Loucy (cell line): Measurements from ENCODE around the gene CYP19A1.

ENCODE experiments used
- H2AFZ ChIP-seq: fragments of 200-600 bp; sonication (generic); 2 replicates; pipeline ENCODE4 v1.6.0; 2016; ENCODE audit warnings: antibody characterized with exemption, mild to moderate bottlenecking, low read length, moderate library complexity
- H3F3A ChIP-seq: fragments of 200-600 bp; 2 replicates; pipeline ENCODE4 v1.6.0; 2016; ENCODE audit warnings: antibody characterized with exemption, low read depth, mild to moderate bottlenecking
- H3K27me3 ChIP-seq: fragments of 200-600 bp; sonication (generic); 2 replicates; pipeline ENCODE4 v1.6.1; 2014; ENCODE audit warnings: low read length, mild to moderate bottlenecking; ENCODE audit not compliant: insufficient read depth, poor library complexity, severe bottlenecking
- H3K36me3 ChIP-seq: fragments of 200-600 bp; sonication (generic); 2 replicates; pipeline ENCODE4 v1.6.1; 2016; ENCODE audit warnings: low read length; ENCODE audit not compliant: insufficient read depth
- H3K4me1 ChIP-seq: fragments of 200-600 bp; sonication (generic); 2 replicates; pipeline ENCODE4 v1.5.1; 2014; ENCODE audit warnings: low read length, mild to moderate bottlenecking; ENCODE audit not compliant: insufficient read depth, poor library complexity, severe bottlenecking
- H3K4me2 ChIP-seq: fragments of 200-600 bp; sonication (generic); 2 replicates; pipeline ENCODE4 v1.6.0; 2014; ENCODE audit warnings: antibody characterized with exemption, low read length, low read depth, mild to moderate bottlenecking; ENCODE audit not compliant: poor library complexity, severe bottlenecking
- H3K4me3 ChIP-seq: fragments of 200-600 bp; sonication (generic); 2 replicates; pipeline ENCODE4 v1.5.1; 2014; ENCODE audit warnings: low read length, mild to moderate bottlenecking, mixed read lengths; ENCODE audit not compliant: poor library complexity, severe bottlenecking
- H3K79me2 ChIP-seq: fragments of 200-600 bp; sonication (generic); 2 replicates; pipeline ENCODE4 v1.6.1; 2014; ENCODE audit warnings: low read length; ENCODE audit not compliant: insufficient read depth
- H3K9ac ChIP-seq: fragments of 200-600 bp; sonication (generic); 2 replicates; pipeline ENCODE4 v1.6.0; 2014; ENCODE audit warnings: mild to moderate bottlenecking, low read depth, low read length, moderate library complexity; ENCODE audit not compliant: poor library complexity, severe bottlenecking
- H3K9me2 ChIP-seq: fragments of 200-600 bp; sonication (generic); replicated peaks from 2 replicates; pipeline ENCODE4 v1.6.1; 2016; ENCODE audit warnings: low read depth, low read length, mixed read lengths
- H3K9me3 ChIP-seq: fragments of 200-600 bp; sonication (generic); 2 replicates; pipeline ENCODE4 v1.6.1; 2014; ENCODE audit warnings: mild to moderate bottlenecking, antibody characterized with exemption, low read length, low read depth; ENCODE audit not compliant: insufficient read depth
- H4K20me1 ChIP-seq: fragments of 200-600 bp; sonication (generic); 2 replicates; pipeline ENCODE4 v1.6.0; 2014; ENCODE audit warnings: antibody characterized with exemption, low read length, mild to moderate bottlenecking; ENCODE audit not compliant: insufficient read depth, poor library complexity, severe bottlenecking
- CTCF ChIP-seq: fragments of 200-600 bp; sonication (generic); conservative IDR thresholded peaks from 2 replicates; pipeline ENCODE4 v1.5.1; 2014; ENCODE audit warnings: mild to moderate bottlenecking, antibody characterized with exemption, low read length
- EZH2phosphoT487 ChIP-seq: fragments of 200-600 bp; IDR thresholded peaks from 2 replicates; pipeline ENCODE4 v1.6.1; 2018; ENCODE audit warnings: antibody characterized with exemption, mild to moderate bottlenecking, moderate library complexity, borderline replicate concordance

The CYP19A1 gene

DNA sequence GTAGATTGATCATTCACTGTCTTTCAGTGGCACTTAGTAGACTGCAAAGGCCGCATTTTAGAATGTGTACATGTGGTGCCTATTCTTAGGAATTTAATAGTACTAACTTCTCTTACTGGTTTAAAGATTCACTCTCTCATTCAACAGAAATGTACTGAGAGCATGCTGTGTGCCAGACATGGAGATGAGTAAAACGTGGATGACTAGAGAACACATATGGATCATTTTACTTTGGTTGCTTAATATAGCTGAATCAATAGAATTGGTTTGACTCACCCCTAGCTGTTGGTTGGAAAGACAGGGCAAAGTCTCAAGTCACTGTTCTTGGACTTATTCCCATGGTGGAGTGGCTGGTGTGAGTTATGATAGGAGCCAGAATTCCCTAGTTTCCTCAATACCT lies 134.6 kb downstream of the CYP19A1 start:
- Histone ChIP-seq H3K36me3 (no peaks in the 10 kb centered on the region), H3K4me3 (no peak overlapping the region), H3K4me1 (no peaks in the 10 kb centered on the region), H2AFZ (no peak overlapping the region), H4K20me1 (no peaks in the 10 kb centered on the region), H3K4me2 (no peak overlapping the region), H3K9me2 (no peaks in the 10 kb centered on the region), H3K9me3 (no peaks in the 10 kb centered on the region), H3K9ac (no peak overlapping the region), H3F3A (no peaks in the 10 kb centered on the region), H3K79me2 (no peaks in the 10 kb centered on the region), H3K27me3 (no peaks in the 10 kb centered on the region)
- TF ChIP-seq EZH2phosphoT487: no peak
- no peak for TF ChIP-seq CTCF

DNA sequence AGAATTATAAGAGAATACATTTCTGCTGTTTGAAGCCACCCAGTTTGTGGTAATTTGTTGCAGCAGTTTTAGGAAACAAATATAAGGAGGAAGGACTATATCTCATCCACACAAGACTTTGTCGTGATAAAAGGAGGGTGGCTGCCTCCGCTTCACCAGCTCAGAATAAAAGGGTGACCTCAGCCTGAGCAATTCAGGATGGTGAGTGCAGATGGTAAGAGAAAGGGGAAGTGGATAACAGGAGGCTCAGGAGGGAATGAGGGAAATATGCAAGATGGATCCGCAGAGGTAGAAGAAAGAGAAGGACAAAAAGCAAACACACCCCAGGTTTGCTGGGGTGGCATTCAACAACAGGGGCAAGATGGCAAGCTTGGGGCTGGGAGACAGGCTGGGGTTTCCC lies 135.6 kb downstream of the CYP19A1 start:
- no peaks in the 10 kb centered on the region for H3K9me2 ChIP-seq
- TF ChIP-seq CTCF: no peak
- TF ChIP-seq EZH2phosphoT487: no peak
- no peak overlapping the region for H3K9ac ChIP-seq
- H3K36me3 ChIP-seq: no peaks in the 10 kb centered on the region
- no peaks in the 10 kb centered on the region for H3K9me3 ChIP-seq
- no peak overlapping the region for H2AFZ ChIP-seq
- no peaks in the 10 kb centered on the region for H3F3A ChIP-seq
- no peaks in the 10 kb centered on the region for H3K79me2 ChIP-seq
- no peaks in the 10 kb centered on the region for H3K4me1 ChIP-seq
- no peak overlapping the region for H3K4me3 ChIP-seq
- H4K20me1 ChIP-seq: no peaks in the 10 kb centered on the region
- no peak overlapping the region for H3K4me2 ChIP-seq
- H3K27me3 ChIP-seq: no peaks in the 10 kb centered on the region

DNA sequence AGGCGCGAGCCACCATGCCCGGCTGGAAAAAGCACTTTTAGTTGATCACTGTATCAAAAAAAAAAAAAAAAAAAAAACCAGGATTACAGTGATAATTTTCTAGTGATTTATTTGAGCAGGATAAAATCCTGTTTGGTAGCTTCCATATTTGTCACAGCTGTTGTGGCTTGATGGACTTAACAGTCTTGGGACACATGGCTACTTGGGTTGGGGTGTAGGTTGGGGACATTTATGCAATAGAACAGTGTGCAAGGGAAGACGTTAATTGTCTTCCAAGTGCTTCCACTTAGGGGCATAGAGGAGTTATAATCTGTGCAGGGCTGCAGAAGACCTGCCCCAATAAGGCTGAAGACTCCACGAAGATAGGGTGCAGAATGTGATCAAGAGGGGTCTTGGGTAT lies 136.8 kb downstream of the CYP19A1 start:
- H4K20me1 ChIP-seq: no peaks in the 10 kb centered on the region
- H3K36me3 ChIP-seq: no peaks in the 10 kb centered on the region
- no peaks in the 10 kb centered on the region for H3K9me2 ChIP-seq
- H3K79me2 ChIP-seq: no peaks in the 10 kb centered on the region
- H3K4me2 ChIP-seq: no peak overlapping the region
- H3K27me3 ChIP-seq: no peaks in the 10 kb centered on the region
- no peak overlapping the region for H3K9ac ChIP-seq
- no peak overlapping the region for H3K4me3 ChIP-seq
- H3K4me1 ChIP-seq: no peaks in the 10 kb centered on the region
- no peaks in the 10 kb centered on the region for H3F3A ChIP-seq
- no peak for TF ChIP-seq EZH2phosphoT487
- H3K9me3 ChIP-seq: no peaks in the 10 kb centered on the region
- H2AFZ ChIP-seq: no peak overlapping the region

DNA sequence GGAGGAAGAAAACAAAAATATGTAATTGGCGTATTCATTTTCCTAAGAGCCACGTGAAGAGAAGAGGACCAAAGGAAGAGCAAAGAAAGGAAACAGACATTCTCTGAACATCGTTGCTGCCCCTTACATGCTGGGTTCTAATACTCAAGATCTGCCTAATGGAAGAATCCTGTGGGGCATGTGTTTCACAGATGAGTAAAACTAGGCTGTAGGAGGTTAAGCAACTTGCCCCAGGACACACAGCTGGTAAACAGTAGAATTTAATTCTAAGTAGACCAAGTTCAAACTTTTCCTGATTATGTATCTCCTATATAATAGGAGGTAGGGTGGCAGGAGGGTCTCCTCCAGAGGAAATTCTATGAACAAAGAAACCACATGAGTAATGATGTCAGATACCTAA lies 137.6 kb downstream of the CYP19A1 start:
- H3K36me3 ChIP-seq: no peaks in the 10 kb centered on the region
- no peak overlapping the region for H2AFZ ChIP-seq
- H3F3A ChIP-seq: no peaks in the 10 kb centered on the region
- H3K79me2 ChIP-seq: no peaks in the 10 kb centered on the region
- no peak overlapping the region for H3K4me3 ChIP-seq
- H3K27me3 ChIP-seq: no peaks in the 10 kb centered on the region
- no peaks in the 10 kb centered on the region for H3K4me1 ChIP-seq
- no peak overlapping the region for H3K4me2 ChIP-seq
- no peak overlapping the region for H3K9ac ChIP-seq
- TF ChIP-seq EZH2phosphoT487: no peak
- no peak for TF ChIP-seq CTCF
- H3K9me3 ChIP-seq: no peaks in the 10 kb centered on the region
- no peaks in the 10 kb centered on the region for H4K20me1 ChIP-seq
- no peaks in the 10 kb centered on the region for H3K9me2 ChIP-seq
